ENCODE data around the gene CHCHD1.

DNA sequence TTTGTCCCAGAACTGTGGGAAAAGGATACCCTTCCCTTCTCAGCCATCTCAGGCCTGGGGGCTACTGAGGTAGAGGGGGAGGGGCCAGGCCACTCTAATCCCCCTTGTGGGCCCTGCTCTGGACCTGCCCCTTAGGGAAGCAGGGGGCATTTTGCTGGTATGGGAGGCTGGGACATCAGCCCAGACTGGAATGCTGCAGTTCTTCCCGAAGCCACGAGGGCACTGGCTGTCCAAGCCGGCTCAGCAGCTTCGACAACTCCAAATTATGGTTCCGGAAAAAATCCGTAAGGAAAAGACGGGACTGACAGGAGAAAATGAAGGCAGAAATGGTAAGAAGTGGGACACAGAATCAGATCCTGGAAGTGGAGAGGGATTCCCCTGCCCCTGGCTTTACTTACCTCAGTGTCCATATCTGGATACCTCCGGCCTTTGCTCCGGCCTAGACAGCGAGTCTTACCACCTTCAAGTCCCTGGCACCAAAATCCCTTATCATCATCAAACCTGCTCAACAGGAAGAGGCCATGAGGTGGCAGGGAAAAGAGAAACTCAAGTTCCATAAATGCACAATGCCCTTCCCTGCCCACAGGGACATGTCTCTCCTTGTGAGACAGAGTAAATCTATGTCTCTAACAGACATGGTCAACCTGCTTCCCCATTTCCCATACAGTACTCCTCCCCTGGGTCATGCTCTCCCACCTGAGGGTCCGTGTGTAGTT, 20.6 kb downstream of the CHCHD1 start:
- TF ChIP-seq CTCF (IDR thresholded peaks at IDR 0.05) (no peak), POLR2A (IDR thresholded peaks at IDR 0.05) (no peak)
